Skeletal muscle tissue (tissue), 4 donors: Measurements from ENCODE around the gene NLRC5. TPM values are rescaled to one million over a fixed set of nuclear protein-coding genes. Genes with fewer than 3 reads are reported as not detected.
"Not testable (repeated sequence)": the region's sequence is repeated elsewhere in the genome, so short reads cannot be mapped to it uniquely, and the experiment has no call there.

ENCODE experiments used
- H3K27ac ChIP-seq: one replicate; pipeline ENCODE4 v1.7.0; 2013; ENCODE audit warnings: mild to moderate bottlenecking, low read depth, low read length, inconsistent platforms
- H3K27me3 ChIP-seq, 3 donors: one replicate each; pipeline ENCODE4 v1.7.0; 2013; ENCODE audit warnings: low read length in 3 of 3; ENCODE audit not compliant: control insufficient read depth in 3 of 3, insufficient read depth in 3 of 3
- H3K36me3 ChIP-seq, 3 donors: one replicate each; pipeline ENCODE4 v1.7.0; 2013; ENCODE audit warnings: low read length in 3 of 3; ENCODE audit not compliant: control insufficient read depth in 3 of 3, insufficient read depth in 3 of 3
- H3K4me1 ChIP-seq, 3 donors: one replicate each; pipeline ENCODE4 v1.7.0; 2013; ENCODE audit warnings: low read length in 3 of 3, mild to moderate bottlenecking in 3 of 3; ENCODE audit not compliant: control insufficient read depth in 3 of 3, insufficient read depth in 3 of 3
- H3K4me3 ChIP-seq, 3 donors: one replicate each; pipeline ENCODE4 v1.7.0; 2013; ENCODE audit warnings: low read length in 3 of 3
- H3K9ac ChIP-seq, 3 donors: one replicate each; pipeline ENCODE4 v1.7.0; 2013; ENCODE audit warnings: low read length in 3 of 3, mild to moderate bottlenecking in 3 of 3, moderate library complexity in 2 of 3, low read depth in 1 of 3
- H3K9me3 ChIP-seq, 3 donors: one replicate each; pipeline ENCODE4 v1.7.0; 2013; ENCODE audit warnings: low read length in 3 of 3; ENCODE audit not compliant: control insufficient read depth in 3 of 3
- total RNA-seq: library from RNA; depleted of rRNA; stranded (reverse); fragments of >200 nt; gene quantifications from one replicate; pipeline ENCODE4 v1.2.3, GENCODE V29; 2014
- donor health status: Osteomylitis.

The NLRC5 gene
- total RNA-seq, 1 donor from 2014 or later, result 5.7 TPM

DNA sequence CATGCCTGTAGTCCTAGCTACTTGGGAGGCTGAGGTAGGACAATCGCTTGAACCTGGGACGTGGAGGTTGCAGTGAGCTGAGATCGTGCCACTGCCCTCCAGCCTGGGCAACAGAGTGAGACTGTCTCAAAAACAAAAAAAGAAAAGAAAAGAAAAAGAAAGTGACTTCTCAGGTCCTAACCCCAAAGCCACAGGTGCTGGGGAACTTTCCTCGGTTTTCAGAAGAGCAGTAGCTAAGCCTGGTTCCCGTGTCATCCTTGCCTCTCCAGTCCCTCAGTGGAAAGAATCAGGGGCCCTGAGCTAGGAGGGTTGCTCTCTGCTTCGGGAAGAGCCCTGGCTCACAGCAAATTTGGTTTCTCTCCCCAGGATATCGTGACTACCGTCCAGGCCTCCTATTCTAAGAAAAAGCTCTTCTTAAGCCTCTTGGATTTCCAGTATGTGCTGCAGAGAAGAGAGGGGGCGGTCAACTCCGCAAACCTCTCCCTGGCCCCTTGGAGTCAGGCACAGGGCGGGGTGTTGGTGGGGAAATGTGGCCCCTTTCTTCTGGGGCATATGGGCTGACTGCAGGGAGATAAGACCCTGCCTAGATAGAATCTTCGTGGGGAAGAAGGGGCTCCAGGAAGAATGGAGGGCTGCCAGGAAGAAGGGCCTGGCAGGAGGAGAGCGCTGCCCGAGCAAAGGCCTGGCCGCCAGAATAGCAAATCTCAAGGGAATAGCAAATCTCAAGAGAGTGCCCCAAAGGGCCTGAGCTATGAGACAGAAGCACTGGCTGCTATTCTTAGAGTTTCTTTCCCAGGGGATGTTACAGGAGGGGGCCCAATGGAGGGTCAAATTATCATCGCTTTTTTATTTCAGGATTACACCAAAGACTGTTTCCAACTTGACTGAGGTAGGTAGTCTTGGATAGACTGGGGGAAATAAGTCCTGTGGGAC lies 8.3 kb upstream of the NLRC5 start:
- Histone ChIP-seq H3K9ac (no peak overlapping the region), H3K9me3 (no peaks in the 10 kb centered on the region), H3K27me3 (no peaks in the 10 kb centered on the region), H3K27ac (no peak overlapping the region), H3K4me3 (no peak overlapping the region), H3K36me3 (no peaks in the 10 kb centered on the region), H3K4me1 (peaks cover 12 to 20% (median 19%) of the 10 kb centered on the region in 3 donors)

DNA sequence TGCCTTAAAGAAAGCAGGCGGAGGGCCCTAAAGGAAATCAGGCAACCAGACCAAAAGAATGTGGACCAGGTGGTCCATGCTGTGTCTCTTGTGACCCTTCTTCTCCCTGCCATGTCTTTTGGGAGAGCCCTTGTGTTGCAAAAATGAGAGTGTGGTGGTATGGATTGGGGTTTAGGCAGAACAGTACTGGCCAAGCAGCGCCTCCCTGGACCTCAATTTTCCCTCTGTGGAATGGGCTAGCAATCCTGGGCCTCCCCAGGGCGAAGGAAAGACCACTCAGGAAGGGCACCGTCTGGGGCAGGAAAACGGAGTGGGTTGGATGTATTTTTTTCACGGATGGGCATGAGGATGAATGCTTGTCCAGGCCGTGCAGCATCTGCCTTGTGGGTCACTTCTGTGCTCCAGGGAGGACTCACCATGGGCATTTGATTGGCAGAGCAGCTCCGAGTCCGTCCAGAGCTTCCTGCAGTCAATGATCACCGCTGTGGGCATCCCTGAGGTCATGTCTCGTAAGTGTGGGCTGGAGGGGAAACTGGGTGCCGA lies 7.6 kb upstream of the NLRC5 start:
- peaks cover 15 to 22% (median 21%) of the 10 kb centered on the region in 3 donors for H3K4me1 ChIP-seq
- H3K9me3 ChIP-seq, result no peaks in the 10 kb centered on the region
- H3K27me3 ChIP-seq, result no peaks in the 10 kb centered on the region
- no peak overlapping the region for H3K27ac ChIP-seq
- H3K36me3 ChIP-seq, result no peaks in the 10 kb centered on the region
- H3K9ac ChIP-seq, result no peak overlapping the region
- no peak overlapping the region for H3K4me3 ChIP-seq

GRCh38 chr16:56982695-56983094 lies 6.7 kb upstream of the NLRC5 start:
- H3K27ac ChIP-seq, result no peak overlapping the region
- H3K9ac ChIP-seq, result no peak overlapping the region
- H3K4me1 ChIP-seq, result peaks cover 15 to 22% (median 21%) of the 10 kb centered on the region in 3 donors
- H3K36me3 ChIP-seq, result no peaks in the 10 kb centered on the region
- no peak overlapping the region for H3K4me3 ChIP-seq
- no peaks in the 10 kb centered on the region for H3K27me3 ChIP-seq
- H3K9me3 ChIP-seq, result no peaks in the 10 kb centered on the region

- Histone ChIP-seq H3K9me3 (no peaks in the 10 kb centered on the region), H3K4me1 (peaks cover 18 to 26% (median 23%) of the 10 kb centered on the region in 3 donors), H3K27me3 (no peaks in the 10 kb centered on the region), H3K4me3 (no peak overlapping the region), H3K27ac (no peak overlapping the region), H3K36me3 (no peaks in the 10 kb centered on the region), H3K9ac (no peak overlapping the region)
These were observed 6.1 kb upstream of the NLRC5 start for GRCh38 chr16:56983211-56983751.

DNA sequence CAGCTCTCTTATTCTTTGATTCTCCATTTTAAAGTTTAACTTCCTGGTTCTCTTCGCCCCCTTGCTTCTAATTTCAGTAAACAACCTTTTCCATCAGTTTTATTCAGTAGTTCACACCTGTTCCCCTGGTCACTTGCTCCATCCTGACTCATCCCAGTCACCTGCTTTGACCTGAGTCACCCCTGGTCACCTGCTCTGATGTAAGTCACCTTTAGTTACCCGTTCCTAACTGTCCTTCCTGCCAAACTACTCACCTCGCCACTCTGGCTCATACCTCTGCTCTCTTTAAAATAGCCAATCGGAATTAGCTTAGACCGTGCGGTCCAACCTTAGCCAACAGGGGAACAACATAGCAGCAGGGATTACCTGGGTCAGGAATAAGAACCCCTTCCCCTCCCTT lies 4.7 kb upstream of the NLRC5 start:
- no peaks in the 10 kb centered on the region for H3K27me3 ChIP-seq
- no peaks in the 10 kb centered on the region for H3K9me3 ChIP-seq
- H3K4me1 ChIP-seq, result peaks cover 26 to 39% (median 33%) of the 10 kb centered on the region in 3 donors
- no peak overlapping the region for H3K9ac ChIP-seq
- H3K36me3 ChIP-seq, result no peaks in the 10 kb centered on the region
- H3K27ac ChIP-seq, result no peak overlapping the region
- H3K4me3 ChIP-seq, result no peak overlapping the region

- Histone ChIP-seq H3K9ac (no peak overlapping the region), H3K9me3 (no peaks in the 10 kb centered on the region), H3K27me3 (no peaks in the 10 kb centered on the region), H3K4me3 (peak overlapping the region in 1 of 3 donors; percentile 35), H3K27ac (peak overlapping the region; percentile 49), H3K4me1 (peaks cover 32 to 46% (median 37%) of the 10 kb centered on the region in 3 donors), H3K36me3 (no peaks in the 10 kb centered on the region)
These were observed 3.9 kb upstream of the NLRC5 start for GRCh38 chr16:56985288-56985961.

DNA sequence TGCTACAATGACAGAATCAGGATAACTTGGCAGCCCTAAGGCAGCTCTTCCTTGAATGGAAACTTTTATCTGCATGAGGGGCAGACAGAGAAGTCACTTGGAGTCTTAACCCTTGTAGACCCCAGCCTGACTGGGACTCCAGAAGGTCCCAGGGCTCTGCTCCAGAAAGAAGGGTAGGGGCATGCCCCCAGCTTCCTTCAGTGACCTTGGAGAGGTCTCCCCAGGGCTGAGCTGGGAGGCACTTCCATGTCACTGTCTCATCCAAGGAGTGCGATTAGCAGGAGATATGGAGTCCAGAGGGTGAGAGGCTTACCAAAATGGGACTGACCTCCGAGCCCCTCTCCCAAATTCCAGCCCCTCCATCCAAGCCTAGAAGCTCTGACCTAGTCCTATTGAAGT lies 3.4 kb upstream of the NLRC5 start:
- Histone ChIP-seq H3K27ac (peak overlapping the region; percentile 49), H3K9ac (peak overlapping the region in 1 of 3 donors; percentile 25), H3K27me3 (no peaks in the 10 kb centered on the region), H3K36me3 (no peaks in the 10 kb centered on the region), H3K9me3 (no peaks in the 10 kb centered on the region), H3K4me1 (peaks cover 36 to 52% (median 37%) of the 10 kb centered on the region in 3 donors), H3K4me3 (no peak overlapping the region)

GRCh38 chr16:56986361-56986760 lies 3.0 kb upstream of the NLRC5 start:
- no peaks in the 10 kb centered on the region for H3K9me3 ChIP-seq

GRCh38 chr16:56986908-56987307 lies 2.4 kb upstream of the NLRC5 start:
- not testable (repeated sequence) for H3K4me3 ChIP-seq, H3K36me3 ChIP-seq, H3K27ac ChIP-seq, H3K27me3 ChIP-seq, H3K9ac ChIP-seq, H3K9me3 ChIP-seq
- peaks cover 37 to 57% (median 37%) of the 10 kb centered on the region in 3 donors for H3K4me1 ChIP-seq

More at GRCh38 chr16:56986361-56986760, 3.0 kb upstream of the NLRC5 start:
- Histone ChIP-seq H3K4me1 (peaks cover 36 to 54% (median 37%) of the 10 kb centered on the region in 3 donors), H3K27me3 (no peaks in the 10 kb centered on the region), H3K9ac (peak overlapping the region in 1 of 3 donors; percentile 25), H3K4me3 (no peak overlapping the region), H3K27ac (peak overlapping the region; percentile 49), H3K36me3 (no peaks in the 10 kb centered on the region)
